ENCODE data around the gene PTPRC.

GRCh38 chr1:198606020-198606438, 32.8 kb upstream of the PTPRC start:
- TF ChIP-seq, protein P1, sequence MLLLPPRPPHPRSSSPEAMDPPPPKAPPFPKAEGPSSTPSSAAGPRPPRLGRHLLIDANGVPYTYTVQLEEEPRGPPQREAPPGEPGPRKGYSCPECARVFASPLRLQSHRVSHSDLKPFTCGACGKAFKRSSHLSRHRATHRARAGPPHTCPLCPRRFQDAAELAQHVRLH (tag by site-specific recombination; IDR thresholded peaks at IDR 0.05), result no peak
- TF ChIP-seq CTCF (tag by site-specific recombination; IDR thresholded peaks at IDR 0.05) (no peak), ZNF530 (tag by site-specific recombination; IDR thresholded peaks at IDR 0.05; ENCODE audit: low read depth) (no peak), ZNF274 (IDR thresholded peaks at IDR 0.05; ENCODE audit: low read length) (no peak), ZNF274 (tag by site-specific recombination; IDR thresholded peaks at IDR 0.05; ENCODE audit: borderline replicate concordance) (no peak), ZNF211 (tag by site-specific recombination; IDR thresholded peaks at IDR 0.05; ENCODE audit: low read depth) (no peak), BCL11A (tag by site-specific recombination; IDR thresholded peaks at IDR 0.05; ENCODE audit: low read depth) (no peak), YY1 (tag by site-specific recombination; IDR thresholded peaks at IDR 0.05) (no peak), IKZF3 (tag by site-specific recombination; IDR thresholded peaks at IDR 0.05) (no peak), ZBTB26 (tag by site-specific recombination; optimal IDR thresholded peaks at IDR 0.05) (no peak), PRDM1 (tag by site-specific recombination; IDR thresholded peaks at IDR 0.05) (no peak), SCRT1 (tag by site-specific recombination; IDR thresholded peaks at IDR 0.05; ENCODE audit: borderline replicate concordance) (no peak)
- TF ChIP-seq, protein P2, sequence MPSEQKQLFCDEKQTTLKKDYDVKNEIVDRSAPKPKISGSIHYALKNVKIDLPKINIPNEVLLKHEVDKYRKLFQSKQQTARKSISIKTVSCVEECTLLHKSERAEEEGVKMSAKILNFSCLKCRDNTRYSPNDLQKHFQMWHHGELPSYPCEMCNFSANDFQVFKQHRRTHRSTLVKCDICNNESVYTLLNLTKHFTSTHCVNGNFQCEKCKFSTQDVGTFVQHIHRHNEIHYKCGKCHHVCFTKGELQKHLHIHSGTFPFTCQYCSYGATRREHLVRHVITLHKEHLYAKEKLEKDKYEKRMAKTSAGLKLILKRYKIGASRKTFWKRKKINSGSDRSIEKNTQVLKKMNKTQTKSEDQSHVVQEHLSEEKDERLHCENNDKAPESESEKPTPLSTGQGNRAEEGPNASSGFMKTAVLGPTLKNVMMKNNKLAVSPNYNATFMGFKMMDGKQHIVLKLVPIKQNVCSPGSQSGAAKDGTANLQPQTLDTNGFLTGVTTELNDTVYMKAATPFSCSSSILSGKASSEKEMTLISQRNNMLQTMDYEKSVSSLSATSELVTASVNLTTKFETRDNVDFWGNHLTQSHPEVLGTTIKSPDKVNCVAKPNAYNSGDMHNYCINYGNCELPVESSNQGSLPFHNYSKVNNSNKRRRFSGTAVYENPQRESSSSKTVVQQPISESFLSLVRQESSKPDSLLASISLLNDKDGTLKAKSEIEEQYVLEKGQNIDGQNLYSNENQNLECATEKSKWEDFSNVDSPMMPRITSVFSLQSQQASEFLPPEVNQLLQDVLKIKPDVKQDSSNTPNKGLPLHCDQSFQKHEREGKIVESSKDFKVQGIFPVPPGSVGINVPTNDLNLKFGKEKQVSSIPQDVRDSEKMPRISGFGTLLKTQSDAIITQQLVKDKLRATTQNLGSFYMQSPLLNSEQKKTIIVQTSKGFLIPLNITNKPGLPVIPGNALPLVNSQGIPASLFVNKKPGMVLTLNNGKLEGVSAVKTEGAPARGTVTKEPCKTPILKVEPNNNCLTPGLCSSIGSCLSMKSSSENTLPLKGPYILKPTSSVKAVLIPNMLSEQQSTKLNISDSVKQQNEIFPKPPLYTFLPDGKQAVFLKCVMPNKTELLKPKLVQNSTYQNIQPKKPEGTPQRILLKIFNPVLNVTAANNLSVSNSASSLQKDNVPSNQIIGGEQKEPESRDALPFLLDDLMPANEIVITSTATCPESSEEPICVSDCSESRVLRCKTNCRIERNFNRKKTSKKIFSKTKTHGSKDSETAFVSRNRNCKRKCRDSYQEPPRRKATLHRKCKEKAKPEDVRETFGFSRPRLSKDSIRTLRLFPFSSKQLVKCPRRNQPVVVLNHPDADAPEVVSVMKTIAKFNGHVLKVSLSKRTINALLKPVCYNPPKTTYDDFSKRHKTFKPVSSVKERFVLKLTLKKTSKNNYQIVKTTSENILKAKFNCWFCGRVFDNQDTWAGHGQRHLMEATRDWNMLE (tag by site-specific recombination; conservative IDR thresholded peaks at IDR 0.05; ENCODE audit: low read depth), result no peak
- TF ChIP-seq, protein P3, sequence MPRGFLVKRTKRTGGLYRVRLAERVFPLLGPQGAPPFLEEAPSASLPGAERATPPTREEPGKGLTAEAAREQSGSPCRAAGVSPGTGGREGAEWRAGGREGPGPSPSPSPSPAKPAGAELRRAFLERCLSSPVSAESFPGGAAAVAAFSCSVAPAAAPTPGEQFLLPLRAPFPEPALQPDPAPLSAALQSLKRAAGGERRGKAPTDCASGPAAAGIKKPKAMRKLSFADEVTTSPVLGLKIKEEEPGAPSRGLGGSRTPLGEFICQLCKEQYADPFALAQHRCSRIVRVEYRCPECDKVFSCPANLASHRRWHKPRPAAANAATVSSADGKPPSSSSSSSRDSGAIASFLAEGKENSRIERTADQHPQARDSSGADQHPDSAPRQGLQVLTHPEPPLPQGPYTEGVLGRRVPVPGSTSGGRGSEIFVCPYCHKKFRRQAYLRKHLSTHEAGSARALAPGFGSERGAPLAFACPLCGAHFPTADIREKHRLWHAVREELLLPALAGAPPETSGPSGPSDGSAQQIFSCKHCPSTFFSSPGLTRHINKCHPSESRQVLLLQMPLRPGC (tag by site-specific recombination; IDR thresholded peaks at IDR 0.05), result no peak
